H1 (cell line): ENCODE data around the gene RBBP5. TPM values are rescaled to one million over a fixed set of nuclear protein-coding genes. Genes with fewer than 3 reads are reported as not detected.

Source experiments
- JUN ChIP-seq: IDR thresholded peaks from 2 replicates; pipeline ENCODE4 v1.6.1; 2011; ENCODE audit warnings: low read depth, mild to moderate bottlenecking, improper control_type of control experiment, low read length
- JUND ChIP-seq: IDR thresholded peaks from 2 replicates; pipeline ENCODE4 v1.6.1; 2011; ENCODE audit warnings: mild to moderate bottlenecking, improper control_type of control experiment, low read length
- KDM1A ChIP-seq: fragments of 200-600, 300-600 bp; sonication (generic); IDR thresholded peaks from 2 replicates; pipeline ENCODE4 v1.7.1; 2016; ENCODE audit warnings: mild to moderate bottlenecking, low read length, borderline replicate concordance
- NANOG ChIP-seq: IDR thresholded peaks from 2 replicates; pipeline ENCODE4 v1.6.1; 2011; ENCODE audit warnings: low read length, low read depth, mild to moderate bottlenecking, inconsistent platforms; ENCODE audit not compliant: insufficient read depth, poor library complexity, severe bottlenecking
- RFX5 ChIP-seq: IDR thresholded peaks from 2 replicates; pipeline ENCODE4 v1.6.1; 2011; ENCODE audit warnings: low read depth, low read length, improper control_type of control experiment, borderline replicate concordance
- polyA plus RNA-seq, 7 experiments: library from polyadenylated mRNA; depleted of rRNA in 3 of 7; stranded (reverse) in 5 of 7; unstranded in 2 of 7; fragments of >200 nt in 5 of 7; fragments of 200-250 nt in 2 of 7; gene quantifications; 1 replicate in 5 of 7; 2 replicates in 1 of 7; 4 replicates in 1 of 7; pipeline versions ENCODE4 v1.2.1 to v1.2.3, GENCODE V29; 2011 to 2013; ENCODE audit warnings: missing spikeins in 2 of 7, mixed read lengths in 2 of 7
- total RNA-seq: library from RNA; stranded (reverse); fragmentation: NEBNext Ultra II Directional; extraction: Animal tissue kit (Norgen Biotek cat#: 25700); gene quantifications from 2 replicates; pipeline ENCODE4 v1.2.1, GENCODE V29; 2021

Gene RBBP5
- total and polyA plus RNA-seq, 2 of the 8 experiments (the other 6 are each of a cell fraction or from before 2014, with no cell fraction given) = 6.7 to 21.5 TPM

- TF ChIP-seq JUN = no peak
- TF ChIP-seq NANOG = no peak
- TF ChIP-seq JUND = no peak
- no peak for TF ChIP-seq RFX5
- no peak for TF ChIP-seq KDM1A
Observed at GRCh38 chr1:205043866-205044265, 77.9 kb downstream of the RBBP5 start (continued).
